Neuronal stem cell (in vitro differentiated cells): ENCODE data around the gene OR10AD1.
A peak's percentile ranks its signal among the peaks of the same experiment; 100 is the strongest.

Source experiments
- DNase-seq: peaks from one replicate; pipeline ENCODE4 v3.0.0-alpha.2; 2013; ENCODE audit warnings: low spot score
- H2AFZ ChIP-seq: one replicate; pipeline ENCODE4 v1.6.1; 2013; ENCODE audit warnings: mild to moderate bottlenecking, low read length, inconsistent platforms
- H2AK5ac ChIP-seq: 2 replicates; pipeline ENCODE4 v1.6.1; 2013; ENCODE audit warnings: low read depth, mild to moderate bottlenecking, inconsistent platforms, low read length, moderate library complexity, mixed read lengths
- H2BK120ac ChIP-seq: 2 replicates; pipeline ENCODE4 v1.6.1; 2013; ENCODE audit warnings: low read depth, mild to moderate bottlenecking, inconsistent platforms, low read length, moderate library complexity, mixed read lengths
- H2BK12ac ChIP-seq: one replicate; pipeline ENCODE4 v1.6.1; 2013; ENCODE audit warnings: low read length, inconsistent platforms
- H2BK15ac ChIP-seq: 2 replicates; pipeline ENCODE4 v1.6.1; 2013; ENCODE audit warnings: mild to moderate bottlenecking, low read length, inconsistent platforms, mixed read lengths
- H2BK5ac ChIP-seq: one replicate; pipeline ENCODE4 v1.6.1; 2013; ENCODE audit warnings: inconsistent platforms, mild to moderate bottlenecking, low read length, moderate library complexity
- H3K14ac ChIP-seq: one replicate; pipeline ENCODE4 v1.6.1; 2013; ENCODE audit warnings: low read length, inconsistent platforms
- H3K18ac ChIP-seq: 2 replicates; pipeline ENCODE4 v1.6.1; 2013; ENCODE audit warnings: low read length, inconsistent platforms
- H3K23ac ChIP-seq: 2 replicates; pipeline ENCODE4 v1.6.1; 2013; ENCODE audit warnings: low read depth, mild to moderate bottlenecking, mixed read lengths, low read length, inconsistent platforms; ENCODE audit not compliant: poor library complexity
- H3K27ac ChIP-seq: replicated peaks from 3 replicates; pipeline ENCODE4 v1.5.1; 2013; ENCODE audit warnings: low read length, inconsistent platforms
- H3K27me3 ChIP-seq, 3 experiments: 2 replicates each; pipeline ENCODE4 v1.6.1; 2013; ENCODE audit warnings: low read length in 3 of 3, mild to moderate bottlenecking in 2 of 3, inconsistent platforms in 1 of 3, low read depth in 1 of 3, mixed read lengths in 1 of 3, moderate library complexity in 1 of 3; ENCODE audit not compliant: control insufficient read depth in 3 of 3, insufficient read depth in 3 of 3
- H3K36me3 ChIP-seq, 2 donors: replicated peaks in 1 of 2; 2 replicates each; pipeline ENCODE4 v1.6.1; 2013; ENCODE audit warnings: low read length in 2 of 2; ENCODE audit not compliant: control insufficient read depth in 2 of 2, insufficient read depth in 2 of 2
- H3K4ac ChIP-seq: 2 replicates; pipeline ENCODE4 v1.6.1; 2013; ENCODE audit warnings: inconsistent platforms, mild to moderate bottlenecking, low read length, moderate library complexity
- H3K4me1 ChIP-seq, 2 donors: 1 replicate in 1 of 2; 2 replicates in 1 of 2; pipeline ENCODE4 v1.6.1; 2013; ENCODE audit warnings: low read length in 2 of 2, low read depth in 1 of 2; ENCODE audit not compliant: control insufficient read depth in 2 of 2, insufficient read depth in 1 of 2
- H3K4me2 ChIP-seq: one replicate; pipeline ENCODE4 v1.6.1; 2013; ENCODE audit warnings: mild to moderate bottlenecking, low read length, inconsistent platforms; ENCODE audit not compliant: insufficient read depth, poor library complexity, severe bottlenecking
- H3K4me3 ChIP-seq, 2 donors: 2 replicates each; pipeline ENCODE4 v1.5.1; 2013; ENCODE audit warnings: low read length in 2 of 2, mild to moderate bottlenecking in 2 of 2, inconsistent platforms in 1 of 2, moderate library complexity in 1 of 2
- H3K79me1 ChIP-seq: one replicate; pipeline ENCODE4 v1.6.1; 2013; ENCODE audit warnings: low read depth, mild to moderate bottlenecking, inconsistent platforms, low read length, moderate library complexity
- H3K9ac ChIP-seq: one replicate; pipeline ENCODE4 v1.6.1; 2013; ENCODE audit warnings: mild to moderate bottlenecking, low read depth, low read length, inconsistent platforms; ENCODE audit not compliant: poor library complexity
- H3K9me3 ChIP-seq, 2 donors: replicated peaks in 1 of 2; 2 replicates each; pipeline versions ENCODE3 to v1.6.1; 2013; ENCODE audit warnings: low read length in 2 of 2, mild to moderate bottlenecking in 2 of 2, inconsistent platforms in 1 of 2, low read depth in 1 of 2, mixed read lengths in 1 of 2, moderate library complexity in 1 of 2; ENCODE audit not compliant: control insufficient read depth in 2 of 2, insufficient read depth in 1 of 2
- H4K8ac ChIP-seq: one replicate; pipeline ENCODE4 v1.6.1; 2013; ENCODE audit warnings: low read depth, mild to moderate bottlenecking, inconsistent platforms, low read length, moderate library complexity
- H4K91ac ChIP-seq: one replicate; pipeline ENCODE4 v1.6.1; 2013; ENCODE audit warnings: low read length, low read depth, mild to moderate bottlenecking, inconsistent platforms; ENCODE audit not compliant: poor library complexity
- WGBS, 2 donors: extraction: QIAGEN DNeasy Blood & Tissue Kit; methylation state at CpG; one replicate each; pipeline ENCODE4 v1.1.7; 2013; ENCODE audit warnings: missing lambda C conversion rate in 2 of 2, mixed read lengths in 1 of 2; ENCODE audit not compliant: insufficient read length in 2 of 2, insufficient replicate concordance in 1 of 2; ENCODE audit errors: extremely low coverage in 2 of 2; 5-methylcytosine and 5-hydroxymethylcytosine counted together

Gene OR10AD1

GRCh38 chr12:48201516-48201915 lies 1.6 kb downstream of the OR10AD1 start:
- H3K9me3 ChIP-seq: peaks cover 11 to 27% of the 10 kb centered on the region in 2 donors
- no peaks in the 10 kb centered on the region for H3K36me3 ChIP-seq
- no peak overlapping the region for H2AK5ac ChIP-seq
- no peak overlapping the region for H2BK5ac ChIP-seq
- no peak overlapping the region for H2BK12ac ChIP-seq
- H3K27ac ChIP-seq: no peak overlapping the region
- H4K8ac ChIP-seq: no peak overlapping the region
- no peak overlapping the region for H3K14ac ChIP-seq
- H4K91ac ChIP-seq: no peak overlapping the region
- no peak overlapping the region for H3K4ac ChIP-seq
- H3K4me3 ChIP-seq: no peak overlapping the region
- H3K4me1 ChIP-seq: peaks cover 1 to 2% of the 10 kb centered on the region in 2 donors
- no peak for DNase-seq
- no peak overlapping the region for H3K18ac ChIP-seq
- no CpG with 5 or more reads among the region's 3 CpGs for WGBS, 2 donors
- H2AFZ ChIP-seq: no peak overlapping the region
- no peak overlapping the region for H3K9ac ChIP-seq
- no peaks in the 10 kb centered on the region for H3K27me3 ChIP-seq
- no peak overlapping the region for H2BK120ac ChIP-seq
- no peak overlapping the region for H2BK15ac ChIP-seq
- no peak overlapping the region for H3K23ac ChIP-seq
- H3K79me1 ChIP-seq: no peaks in the 10 kb centered on the region
- no peak overlapping the region for H3K4me2 ChIP-seq

- WGBS, 2 donors: no CpG with 5 or more reads among the region's 3 CpGs
- Histone ChIP-seq H3K4me1 (peaks cover 1 to 2% of the 10 kb centered on the region in 2 donors), H3K9me3 (peaks cover 10 to 23% of the 10 kb centered on the region in 2 donors), H3K36me3 (no peaks in the 10 kb centered on the region), H3K4me3 (no peak overlapping the region), H3K27me3 (no peaks in the 10 kb centered on the region), H2AFZ (no peak overlapping the region), H3K27ac (no peak overlapping the region), H2BK120ac (no peak overlapping the region), H3K9ac (no peak overlapping the region), H4K8ac (no peak overlapping the region), H3K4me2 (no peak overlapping the region), H3K23ac (no peak overlapping the region), H3K14ac (no peak overlapping the region), H2BK5ac (no peak overlapping the region), H2BK15ac (no peak overlapping the region), H3K4ac (no peak overlapping the region), H3K18ac (no peak overlapping the region), H2BK12ac (no peak overlapping the region), H4K91ac (no peak overlapping the region), H3K79me1 (no peaks in the 10 kb centered on the region), H2AK5ac (no peak overlapping the region)
- DNase-seq: no peak
These were observed 2.0 kb downstream of the OR10AD1 start for GRCh38 chr12:48201091-48201490.

GRCh38 chr12:48199774-48200221 lies 3.3 kb downstream of the OR10AD1 start:
- H2BK120ac ChIP-seq: no peak overlapping the region
- no peaks in the 10 kb centered on the region for H3K79me1 ChIP-seq
- H2AFZ ChIP-seq: peak overlapping the region; percentile 7
- H2BK15ac ChIP-seq: no peak overlapping the region
- H4K91ac ChIP-seq: no peak overlapping the region
- H3K9me3 ChIP-seq: peaks cover 9 to 13% of the 10 kb centered on the region in 2 donors
- no peaks in the 10 kb centered on the region for H3K27me3 ChIP-seq
- H3K4me2 ChIP-seq: no peak overlapping the region
- DNase-seq: no peak
- H3K14ac ChIP-seq: no peak overlapping the region
- H3K18ac ChIP-seq: no peak overlapping the region
- no peak overlapping the region for H3K4ac ChIP-seq
- no peak overlapping the region for H4K8ac ChIP-seq
- no peak overlapping the region for H3K23ac ChIP-seq
- H3K27ac ChIP-seq: no peak overlapping the region
- no peak overlapping the region for H2BK5ac ChIP-seq
- peaks cover 1 to 6% of the 10 kb centered on the region in 2 donors for H3K4me1 ChIP-seq
- H3K9ac ChIP-seq: no peak overlapping the region
- no CpG with 5 or more reads among the region's 3 CpGs for WGBS, 2 donors
- H2BK12ac ChIP-seq: no peak overlapping the region
- H3K36me3 ChIP-seq: no peaks in the 10 kb centered on the region
- no peak overlapping the region for H2AK5ac ChIP-seq
- H3K4me3 ChIP-seq: no peak overlapping the region

- WGBS, 2 donors: no CpG with 5 or more reads among the region's 10 CpGs
- Histone ChIP-seq H3K18ac (no peak overlapping the region), H2BK120ac (no peak overlapping the region), H3K27me3 (no peaks in the 10 kb centered on the region), H3K36me3 (no peaks in the 10 kb centered on the region), H3K4ac (no peak overlapping the region), H3K4me1 (peaks cover 1 to 6% of the 10 kb centered on the region in 2 donors), H2BK5ac (no peak overlapping the region), H3K9me3 (peaks cover 7 to 9% of the 10 kb centered on the region in 2 donors), H3K4me3 (peak overlapping the region in 1 of 2 donors; percentile 85), H2BK15ac (no peak overlapping the region), H2AK5ac (no peak overlapping the region), H3K14ac (no peak overlapping the region), H4K91ac (no peak overlapping the region), H3K23ac (no peak overlapping the region), H3K27ac (no peak overlapping the region), H3K4me2 (peak overlapping the region; percentile 74), H4K8ac (no peak overlapping the region), H2BK12ac (no peak overlapping the region), H3K79me1 (no peaks in the 10 kb centered on the region), H2AFZ (peak overlapping the region; percentile 79), H3K9ac (no peak overlapping the region)
- no peak for DNase-seq
These were observed 4.1 kb downstream of the OR10AD1 start for GRCh38 chr12:48198985-48199384.
